GM18868 (cell line): ENCODE results near the gene ATP5F1A.
"Not testable (repeated sequence)": the region's sequence is repeated elsewhere in the genome, so short reads cannot be mapped to it uniquely, and the experiment has no call there.

ENCODE experiments used
- ATAC-seq: cut with Tn5 transposase; IDR thresholded peaks from one replicate; pipeline ENCODE4 v1.9.1; 2021; ENCODE audit warnings: mild to moderate bottlenecking, moderate library complexity; ENCODE audit not compliant: unreplicated experiment

Gene ATP5F1A

DNA sequence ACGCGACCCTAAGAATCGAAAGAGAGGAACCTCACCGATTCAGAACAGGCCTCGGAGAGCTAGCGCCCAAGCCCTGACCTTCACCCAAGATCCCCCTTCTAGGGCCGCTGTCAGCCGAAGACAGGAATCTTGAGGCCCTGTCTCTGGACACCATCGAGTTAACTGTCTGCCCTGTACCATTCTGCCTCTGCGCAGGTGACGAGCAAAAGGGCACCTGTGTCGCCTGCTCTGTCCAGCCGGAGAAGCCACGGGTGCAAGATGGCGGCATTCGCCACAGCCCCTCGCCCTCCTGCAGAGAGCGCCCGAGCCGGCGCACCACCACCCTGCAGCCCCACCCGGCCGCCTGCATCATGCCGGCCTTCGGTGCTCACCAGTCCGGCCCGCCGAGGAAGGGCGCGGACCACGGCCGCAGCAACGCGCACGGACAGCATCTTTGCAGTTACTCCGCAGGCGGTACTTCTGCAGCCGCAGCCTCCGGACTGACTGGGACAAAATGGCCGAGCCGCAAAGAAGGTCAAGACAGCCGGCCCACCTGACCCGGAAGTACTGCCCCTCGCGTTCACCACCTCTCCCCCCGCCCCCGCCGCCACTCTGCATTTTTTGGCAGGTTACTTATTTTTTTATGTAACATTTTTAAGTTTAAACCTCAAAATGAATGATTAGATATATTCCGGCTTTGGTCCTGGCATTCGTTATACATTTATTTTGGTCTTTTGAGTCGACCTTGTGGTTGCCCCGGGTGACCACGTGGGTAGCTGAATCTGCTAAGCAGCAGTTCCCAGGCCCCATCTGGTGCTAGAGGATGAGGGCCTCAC is at the start of gene ATP5F1A:
Gene ATP5F1A, minus strand, starts transcription at position 496 of the 815 bp plus-strand sequence. Its CDS starts 65 bp downstream, at position 431.
- ATAC-seq, result peak; percentile 82

DNA sequence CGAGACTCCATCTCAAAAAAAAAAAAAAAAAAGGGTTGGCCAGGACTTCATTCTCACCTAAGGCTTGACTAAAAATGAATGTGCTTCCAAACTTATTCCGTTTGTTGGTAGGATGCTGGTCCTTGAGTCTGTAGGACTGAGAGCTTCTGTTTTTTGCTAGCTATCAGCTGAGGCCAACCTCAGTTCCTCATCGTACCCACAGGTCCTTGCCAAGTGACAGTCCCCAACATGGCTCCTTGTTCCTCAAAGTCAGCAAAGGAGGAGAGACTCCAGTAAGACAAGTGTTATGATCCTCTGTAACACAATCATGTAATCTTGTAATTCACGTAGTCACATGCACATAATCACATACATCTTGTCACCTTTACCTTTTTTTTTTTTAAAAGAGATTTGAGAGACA is 43.1 kb upstream of the ATP5F1A start:
- ATAC-seq, result no peak

DNA sequence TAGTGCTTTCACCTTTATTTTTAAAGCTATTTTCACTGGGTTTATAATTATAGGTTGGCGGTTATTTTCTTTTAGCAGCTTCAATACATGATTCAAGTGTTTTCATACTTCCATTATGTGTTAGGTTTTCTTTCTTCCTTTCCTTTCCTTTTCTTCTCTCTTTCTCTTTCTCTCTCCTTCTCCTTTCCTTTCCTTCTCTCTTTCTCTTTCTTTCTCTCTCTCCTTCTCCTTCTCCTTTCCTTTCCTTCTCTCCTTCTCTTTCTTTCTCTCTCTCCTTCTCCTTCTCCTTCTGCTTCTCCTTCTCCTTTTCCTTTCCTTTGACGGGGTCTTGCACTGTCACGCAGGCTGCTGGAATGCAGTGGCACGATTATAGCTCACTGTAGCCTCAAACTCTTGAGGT is 42.1 kb upstream of the ATP5F1A start:
- no peak for ATAC-seq

DNA sequence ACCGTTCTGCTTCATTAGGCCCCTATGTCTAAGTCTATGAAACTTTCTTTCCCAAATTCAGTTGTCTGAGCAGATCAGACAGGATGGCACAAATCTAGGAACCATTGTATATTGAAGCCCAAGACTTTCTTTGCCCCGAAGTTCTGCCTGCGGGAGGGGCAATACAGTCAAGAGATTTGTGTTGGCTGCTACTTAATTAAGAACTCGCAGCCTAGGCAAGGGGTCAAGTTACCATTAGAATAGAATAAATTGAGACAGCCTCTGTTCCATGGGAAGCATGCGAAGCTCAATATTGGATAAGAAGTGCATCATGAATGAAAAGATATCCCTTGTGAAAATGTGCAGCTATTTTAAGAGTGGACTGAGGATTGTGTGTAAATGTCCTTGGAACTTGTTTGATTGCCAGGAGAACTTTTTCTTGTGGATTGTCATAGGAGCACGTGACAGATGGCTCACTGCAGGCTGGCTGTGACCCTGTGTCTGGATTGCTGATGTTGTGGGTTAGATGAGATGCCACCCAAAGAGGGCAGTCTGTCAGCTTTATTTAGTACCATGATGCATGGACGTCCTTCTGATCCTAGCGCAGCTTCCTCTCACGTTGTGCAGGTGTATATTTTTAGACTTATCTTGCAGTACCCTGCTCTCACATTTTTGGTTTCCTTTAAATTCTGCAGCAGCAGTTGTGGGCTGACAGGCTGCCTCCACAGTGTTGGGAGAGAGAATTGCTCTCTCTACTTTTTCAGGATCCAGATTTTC is 37.0 kb upstream of the ATP5F1A start:
- no peak for ATAC-seq

DNA sequence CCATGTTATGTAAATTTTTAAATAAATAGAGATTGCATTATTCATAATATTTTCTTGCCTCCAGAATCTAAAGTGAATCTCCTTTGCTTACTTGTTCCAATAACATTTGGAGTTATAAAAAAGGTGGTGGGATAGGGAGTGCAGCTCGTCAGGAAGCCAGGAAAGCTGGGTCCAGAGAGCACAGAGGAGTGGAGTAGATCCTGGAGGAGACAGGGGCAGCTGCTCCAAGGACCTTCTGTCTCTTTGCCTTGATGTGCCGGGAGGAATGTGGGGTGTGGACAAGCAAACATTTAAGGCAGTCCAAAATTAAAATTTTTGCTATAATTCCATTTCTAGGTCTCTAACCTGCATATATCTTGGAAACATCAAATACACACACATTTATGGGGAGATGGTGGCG is 35.4 kb upstream of the ATP5F1A start:
- ATAC-seq, result no peak

DNA sequence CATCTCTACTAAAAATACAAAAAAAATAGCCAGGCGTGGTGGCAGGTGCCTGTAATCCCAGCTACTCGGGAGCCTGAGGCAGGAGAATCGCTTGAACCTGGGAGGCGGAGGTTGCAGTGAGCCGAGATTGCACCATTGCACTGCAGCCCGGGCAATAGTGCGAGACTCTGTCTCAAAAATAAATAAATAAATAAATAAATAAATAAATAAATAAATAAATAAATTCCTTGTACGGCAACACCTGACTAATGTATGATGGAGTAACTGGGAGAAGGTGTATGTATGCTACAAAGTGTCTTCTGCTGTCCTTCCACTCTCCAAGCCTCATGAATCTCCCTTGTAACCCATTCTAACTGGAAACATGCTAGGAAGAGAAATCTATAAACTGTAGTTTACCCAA is 32.5 kb upstream of the ATP5F1A start:
- ATAC-seq, result not testable (repeated sequence)

DNA sequence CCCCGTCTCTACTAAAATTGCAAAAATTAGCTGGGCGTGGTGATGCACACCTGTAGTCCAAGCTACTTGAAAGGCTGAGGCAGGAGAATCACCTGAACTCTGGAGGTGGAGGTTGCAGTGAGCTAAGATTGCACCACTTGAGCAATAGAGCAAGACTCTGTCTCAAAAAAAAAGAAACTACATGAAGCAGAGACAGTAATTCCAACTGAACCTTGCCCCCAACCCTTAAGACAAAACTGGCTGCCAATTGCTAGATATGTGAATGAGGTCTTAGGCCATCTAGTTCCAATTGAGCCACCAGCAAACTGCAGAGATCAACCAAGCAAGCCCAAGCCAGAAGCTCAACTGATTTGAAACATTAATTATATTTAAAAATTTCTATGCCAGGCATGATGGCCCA is 32.0 kb upstream of the ATP5F1A start:
- no peak for ATAC-seq

DNA sequence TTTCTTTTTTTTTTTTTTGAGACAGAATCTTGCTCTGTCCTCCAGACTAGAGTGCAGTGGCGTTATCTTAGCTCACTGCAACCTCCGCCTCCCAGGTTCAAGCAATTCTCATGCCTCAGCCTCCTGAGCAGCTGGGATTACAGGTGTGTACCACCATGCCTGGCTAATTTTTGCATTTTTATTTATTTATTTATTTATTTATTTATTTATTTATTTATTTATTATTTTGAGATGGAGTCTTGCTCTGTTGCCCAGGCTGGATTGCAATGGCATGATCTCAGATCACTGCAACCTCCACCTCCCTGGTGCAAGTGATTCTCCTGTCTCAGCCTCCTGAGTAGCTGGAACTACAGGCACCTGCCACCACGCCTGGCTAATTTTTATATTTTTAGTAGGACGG is 28.5 kb upstream of the ATP5F1A start:
- not testable (repeated sequence) for ATAC-seq

DNA sequence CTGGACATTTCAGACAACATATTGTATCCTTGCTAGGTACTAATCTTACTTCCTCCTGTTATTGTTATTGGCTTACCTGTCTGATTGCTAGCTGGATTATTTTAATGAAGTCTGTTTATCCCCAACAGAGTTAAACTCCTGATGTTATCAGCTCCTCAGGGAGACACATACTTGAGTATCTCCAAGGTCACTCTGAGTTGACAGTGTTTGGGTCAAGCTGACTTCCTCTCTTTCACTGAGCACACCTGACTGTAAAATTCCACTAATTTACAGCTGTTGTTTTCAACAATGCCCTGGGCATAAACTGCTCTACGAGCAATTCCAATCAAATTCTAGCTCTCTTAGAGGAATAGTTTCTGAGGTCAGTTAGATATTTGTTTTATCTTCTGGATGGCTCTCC is 15.7 kb upstream of the ATP5F1A start:
- no peak for ATAC-seq

DNA sequence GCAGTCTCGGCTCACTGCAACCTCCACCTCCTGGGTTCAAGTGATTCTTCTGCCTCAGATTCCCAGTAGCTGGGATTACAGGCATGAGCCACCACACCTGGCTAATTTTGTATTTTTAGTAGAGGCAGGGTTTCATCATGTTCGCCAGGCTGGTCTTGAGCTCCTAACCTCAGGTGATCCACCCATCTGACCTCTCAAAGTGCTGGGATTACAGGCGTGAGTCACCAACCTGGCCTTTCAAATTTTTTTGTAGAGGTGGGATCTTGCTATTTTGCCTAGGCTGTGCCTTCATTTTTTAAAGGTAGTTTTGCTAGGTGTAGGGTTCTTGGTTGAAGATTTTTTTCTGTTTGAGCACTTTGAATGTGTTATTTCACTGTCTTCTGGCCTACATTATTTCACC is 12.3 kb upstream of the ATP5F1A start:
- no peak for ATAC-seq

DNA sequence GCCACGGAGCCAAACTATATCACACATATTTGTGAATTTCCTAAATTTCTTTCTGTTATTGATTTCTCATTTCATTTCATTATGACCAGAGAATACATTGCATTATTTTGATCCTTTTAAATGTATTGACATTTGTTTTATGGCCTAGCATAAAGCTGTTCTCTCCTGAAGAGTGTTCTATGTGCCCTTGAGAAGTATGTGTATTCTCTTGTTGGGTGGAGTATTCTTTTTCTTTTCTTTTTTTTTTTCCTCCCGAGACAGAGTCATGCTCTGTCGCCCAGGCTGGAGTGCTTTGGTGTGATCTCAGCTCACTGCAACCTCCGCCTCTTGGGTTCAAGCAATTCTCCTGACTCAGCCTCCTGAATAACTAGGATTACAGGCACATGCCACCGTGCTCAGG is 11.3 kb upstream of the ATP5F1A start:
- no peak for ATAC-seq

DNA sequence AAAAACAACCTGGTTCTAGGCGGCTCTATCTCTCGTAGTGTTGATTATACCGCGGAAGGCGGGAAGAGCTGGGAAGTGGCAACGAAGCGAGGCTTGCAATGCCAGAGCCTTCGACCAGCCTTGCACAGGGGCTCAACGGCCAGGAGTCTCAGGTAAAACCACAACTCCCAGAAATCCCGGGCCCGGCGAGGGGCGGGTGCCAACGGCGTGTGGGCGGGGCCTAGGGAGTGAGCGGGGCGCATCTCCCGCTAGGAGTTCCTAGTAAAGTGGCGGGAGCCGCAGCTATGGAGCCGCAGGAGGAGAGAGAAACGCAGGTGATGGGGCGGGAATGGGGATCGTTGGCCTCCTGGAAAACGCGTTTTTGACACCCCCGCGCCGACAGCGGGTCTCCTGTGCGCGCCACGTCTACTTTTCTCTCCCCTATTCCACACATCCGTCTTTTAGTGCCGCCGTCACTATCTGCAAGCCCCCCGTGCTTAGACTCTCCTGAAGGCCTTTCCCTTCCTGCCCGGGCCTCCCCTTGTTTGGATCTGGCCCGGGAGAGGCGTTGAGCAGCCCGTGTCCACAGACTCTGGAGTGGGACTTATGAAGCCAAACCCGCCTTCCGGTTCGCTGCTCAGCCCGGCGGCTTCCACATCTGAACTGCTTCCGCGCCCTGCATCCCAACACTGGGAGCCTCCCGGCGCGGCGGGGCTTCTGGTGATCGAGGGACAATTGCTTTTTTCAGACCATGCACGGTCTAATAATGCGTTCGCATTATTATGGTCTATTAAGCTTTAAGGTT is 6.2 kb upstream of the ATP5F1A start, which contains the start of gene HAUS1:
Gene HAUS1, plus strand, starts transcription at position 258 of the 784 bp plus-strand sequence. Its CDS starts 27 bp downstream, at position 285.
- ATAC-seq, result peak; percentile 95

DNA sequence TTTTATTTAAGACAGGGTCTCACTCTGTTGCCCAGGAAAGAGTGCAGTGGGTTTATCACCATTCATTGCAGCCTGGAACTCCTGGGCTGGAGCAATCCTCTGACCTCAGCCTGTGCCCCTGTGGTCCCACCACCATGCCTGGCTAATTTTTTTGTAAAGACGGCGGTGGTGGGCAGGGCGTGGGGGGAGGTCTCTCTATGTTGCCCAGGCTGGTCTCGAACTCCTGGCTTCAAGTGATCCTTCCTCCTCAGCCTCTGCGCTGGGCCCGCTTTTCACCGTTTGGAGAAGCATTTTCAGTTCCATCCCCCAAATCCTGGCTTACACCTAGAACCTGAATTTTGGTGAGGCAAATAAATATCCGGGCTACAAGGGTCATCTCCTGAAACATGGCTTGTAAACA is 1.4 kb upstream of the ATP5F1A start:
- no peak for ATAC-seq

DNA sequence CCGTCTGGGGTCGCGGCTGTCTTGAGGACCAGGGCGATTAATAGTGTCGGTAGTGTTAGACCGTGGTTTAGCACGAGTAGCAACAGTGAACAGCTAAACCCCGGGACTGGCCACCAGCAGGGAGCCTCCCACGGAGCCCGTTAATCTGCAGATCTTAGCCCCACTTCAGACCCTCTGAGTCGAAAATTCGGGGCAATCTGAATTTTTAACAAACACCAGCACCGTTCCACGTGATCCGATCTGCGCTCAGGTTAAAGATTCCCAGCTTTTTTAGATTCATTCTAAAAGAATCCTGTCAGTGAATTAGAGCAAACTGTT is 479 bp upstream of the ATP5F1A start:
- no peak for ATAC-seq

DNA sequence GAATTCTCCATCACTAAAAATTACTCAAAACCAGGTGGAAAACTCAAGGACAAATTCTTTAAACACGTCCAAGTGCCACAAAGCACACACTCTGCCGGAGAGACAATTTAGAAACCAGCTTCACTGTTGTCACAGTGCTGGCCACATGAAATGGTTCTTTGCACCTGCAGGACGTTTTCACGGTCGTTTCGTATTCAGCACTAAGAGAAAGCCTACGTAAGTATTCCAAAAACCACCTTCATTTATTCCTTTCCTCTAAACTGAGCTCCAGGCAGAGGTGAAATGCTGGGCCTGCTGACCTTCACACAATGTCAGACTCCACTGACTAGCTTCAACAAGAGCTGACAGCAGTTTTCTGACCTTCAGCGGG is 680 bp downstream of the ATP5F1A start:
- peak; percentile 13 for ATAC-seq

DNA sequence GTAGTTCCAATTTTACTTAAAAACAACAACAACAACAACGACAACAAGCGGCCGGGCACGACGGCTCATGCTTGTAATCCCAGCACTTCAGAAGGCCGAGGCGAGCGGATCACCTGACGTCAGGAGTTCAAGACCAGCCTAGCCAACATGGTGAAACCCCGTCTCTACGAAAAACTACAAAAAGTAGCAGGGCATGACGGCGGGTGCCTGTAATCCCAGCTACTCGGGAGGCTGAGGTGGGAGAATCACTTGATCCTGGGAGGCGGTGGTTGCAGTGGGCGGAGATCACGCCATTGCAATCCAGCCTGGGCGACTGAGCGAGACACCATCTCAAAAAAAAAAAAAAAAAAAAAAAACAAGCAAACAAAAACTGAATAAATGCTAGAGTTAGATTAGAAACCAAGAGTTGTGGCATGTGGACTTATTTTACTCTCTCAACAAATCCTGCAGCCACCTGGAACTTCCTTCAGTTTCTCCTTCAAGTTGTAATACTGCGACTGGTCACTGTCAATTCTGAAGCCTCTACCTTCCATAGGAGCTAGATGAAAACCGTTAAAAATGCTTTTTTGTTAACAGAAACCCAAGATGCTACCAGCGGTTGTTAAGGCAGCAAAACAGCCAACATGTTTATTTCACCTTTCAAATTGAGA is 1.3 kb downstream of the ATP5F1A start:
- no peak for ATAC-seq

DNA sequence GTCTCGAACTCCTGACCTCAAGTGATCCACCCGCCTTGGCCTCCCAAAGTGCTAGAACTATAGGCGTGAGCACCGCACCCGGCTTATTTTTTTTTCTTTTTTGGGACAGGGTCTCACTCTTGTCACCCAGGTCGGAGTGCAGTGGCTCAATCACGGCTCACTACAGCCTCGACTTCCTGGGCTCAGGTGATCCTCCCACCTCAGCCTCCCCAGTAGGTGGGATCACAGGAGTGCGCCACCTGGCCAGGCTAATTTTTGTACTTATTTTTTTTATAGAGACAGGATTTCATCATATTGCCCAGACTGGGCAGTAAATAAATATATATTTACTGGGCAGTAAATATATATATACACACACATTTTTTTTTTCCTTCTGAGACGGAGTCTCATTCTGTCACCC is 2.6 kb downstream of the ATP5F1A start:
- ATAC-seq, result no peak

DNA sequence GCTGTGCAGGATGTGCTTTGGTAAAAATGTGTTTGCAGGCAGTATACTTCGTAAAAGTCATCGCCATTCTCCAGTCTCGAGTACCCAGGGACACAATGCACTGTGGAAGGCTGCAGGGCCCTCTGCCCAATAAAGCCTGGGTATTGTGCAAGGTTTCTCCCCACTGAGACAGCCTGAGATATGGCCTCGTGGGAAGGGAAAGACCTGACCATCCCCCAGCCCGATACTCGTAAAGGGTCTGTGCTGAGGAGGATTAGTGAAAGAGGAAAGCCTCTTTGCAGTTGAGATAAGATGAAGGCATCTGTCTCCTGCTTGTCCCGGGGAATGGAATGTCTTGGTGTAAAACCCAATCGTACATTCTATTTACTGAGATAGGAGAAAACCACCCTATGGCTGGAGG is 9.6 kb downstream of the ATP5F1A start:
- not testable (repeated sequence) for ATAC-seq

DNA sequence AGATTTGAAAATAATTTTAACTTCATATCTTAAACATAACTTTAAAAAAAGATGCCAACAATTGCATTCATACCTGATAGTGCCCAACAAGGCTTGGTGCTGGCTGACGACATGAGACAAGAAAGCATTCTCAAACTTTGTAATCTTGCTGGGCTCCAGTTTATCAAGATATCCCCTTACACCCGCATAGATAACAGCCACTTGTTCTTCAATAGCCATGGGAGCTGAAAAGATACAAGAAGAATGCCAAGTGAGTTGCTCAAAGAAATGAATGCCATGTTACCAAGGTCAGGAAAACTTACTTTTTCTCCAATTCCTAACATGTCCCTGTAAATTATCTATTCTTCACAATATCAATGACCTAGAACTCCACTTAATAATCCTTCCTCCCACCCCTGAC is 13.7 kb downstream of the ATP5F1A start:
- ATAC-seq, result no peak

DNA sequence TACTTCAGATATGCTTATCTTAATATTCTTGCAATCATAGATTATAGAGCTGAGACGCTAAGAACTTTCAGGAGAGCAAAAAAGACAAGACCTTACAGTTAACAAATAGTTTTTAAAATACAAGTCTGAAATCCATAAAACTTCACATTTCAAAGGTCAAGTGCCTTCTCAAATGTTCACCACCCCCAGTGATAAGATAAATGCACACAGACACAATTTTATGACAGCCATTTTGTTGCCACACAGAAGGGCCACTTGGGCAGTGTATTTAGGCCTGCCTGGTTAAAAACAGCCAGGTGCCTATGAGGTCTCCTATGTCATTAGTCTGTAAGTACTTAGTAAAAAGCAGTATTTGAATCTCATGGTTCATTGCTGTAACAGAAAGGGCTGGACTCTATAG is 17.9 kb downstream of the ATP5F1A start:
- no peak for ATAC-seq

DNA sequence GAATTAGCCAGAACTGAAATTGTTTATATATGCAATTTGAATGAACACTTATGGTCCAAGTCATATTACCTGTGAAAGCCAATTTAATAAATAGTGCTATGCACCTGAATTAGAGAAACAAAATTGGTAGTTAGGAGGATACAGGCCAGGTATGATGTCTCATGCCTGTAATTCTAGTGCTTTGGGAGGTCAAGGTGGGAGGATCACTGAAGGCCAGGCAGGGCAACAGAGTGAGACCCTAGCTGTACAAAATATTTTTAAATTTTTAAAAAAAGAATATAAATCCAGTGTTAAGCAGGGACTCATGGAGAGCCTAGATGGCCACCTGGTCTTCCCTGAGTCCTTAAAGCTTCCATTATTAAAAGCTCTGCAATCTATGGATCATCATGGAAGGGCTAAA is 18.8 kb downstream of the ATP5F1A start:
- ATAC-seq, result no peak
